PFSK-1 (cell line): Measurements from ENCODE around the gene PPP6R1.
A peak's percentile ranks its signal among the peaks of the same experiment; 100 is the strongest.

Experiments
- FOXP2 ChIP-seq: optimal IDR thresholded peaks from 2 replicates; pipeline ENCODE3; 2011; ENCODE audit warnings: borderline replicate concordance, control low read depth, inconsistent platforms; ENCODE audit not compliant: insufficient read depth; ENCODE audit errors: extremely low read length, extremely low read depth
- POLR2AphosphoS5 ChIP-seq: IDR thresholded peaks from 2 replicates; pipeline ENCODE4 v1.6.1; 2012; ENCODE audit warnings: low read depth, mild to moderate bottlenecking, control low read depth, low read length, moderate library complexity
- REST ChIP-seq, 2 experiments: IDR thresholded peaks; 2 replicates each; pipeline versions ENCODE4 v1.6.1 to v1.8.0; 2011 to 2012; ENCODE audit warnings: low read depth in 2 of 2, low read length in 2 of 2, control low read depth in 1 of 2, inconsistent platforms in 1 of 2, mild to moderate bottlenecking in 1 of 2, moderate library complexity in 1 of 2; ENCODE audit not compliant: insufficient read depth in 1 of 2
- SIN3A ChIP-seq: IDR thresholded peaks from 2 replicates; pipeline ENCODE4 v1.6.1; 2012; ENCODE audit warnings: mild to moderate bottlenecking, low read length, moderate library complexity, borderline replicate concordance; ENCODE audit not compliant: insufficient read depth
- TAF1 ChIP-seq: IDR thresholded peaks from 2 replicates; pipeline ENCODE4 v1.6.1; 2012; ENCODE audit warnings: low read length, control low read depth, borderline replicate concordance; ENCODE audit not compliant: insufficient read depth

PPP6R1 gene

GRCh38 chr19:55226273-55226672 is 32.5 kb downstream of the PPP6R1 start:
- no peak for TF ChIP-seq FOXP2
- TF ChIP-seq REST (IDR thresholded peaks at IDR 0.05; ENCODE audit: insufficient read depth in 1 of 2, low read depth in 2 of 2, low read length in 2 of 2), result no peak
- TF ChIP-seq TAF1, result no peak
- TF ChIP-seq SIN3A, result no peak
- TF ChIP-seq POLR2AphosphoS5, result no peak

GRCh38 chr19:55225415-55225958 is 33.3 kb downstream of the PPP6R1 start:
- 0 out of 2 replicates have a peak, but pooled peaks have one; percentile 27 for TF ChIP-seq POLR2AphosphoS5
- no peak for TF ChIP-seq REST (IDR thresholded peaks at IDR 0.05; ENCODE audit: insufficient read depth in 1 of 2, low read depth in 2 of 2, low read length in 2 of 2)

GRCh38 chr19:55224038-55224665 is 34.7 kb downstream of the PPP6R1 start:
- TF ChIP-seq REST (IDR thresholded peaks at IDR 0.05; ENCODE audit: insufficient read depth in 1 of 2, low read depth in 2 of 2, low read length in 2 of 2), result no peak
- no peak for TF ChIP-seq POLR2AphosphoS5
- TF ChIP-seq SIN3A, result no peak
- TF ChIP-seq TAF1, result no peak
- no peak for TF ChIP-seq FOXP2

GRCh38 chr19:55223291-55224037 is 35.4 kb downstream of the PPP6R1 start:
- TF ChIP-seq SIN3A (no peak), REST (IDR thresholded peaks at IDR 0.05; ENCODE audit: insufficient read depth in 1 of 2, low read depth in 2 of 2, low read length in 2 of 2) (no peak), TAF1 (no peak), FOXP2 (no peak), POLR2AphosphoS5 (no peak; the same call in 1 of the 2 replicates)
